Hepatocyte (in vitro differentiated cells): ENCODE measurements around the gene FHIP1B.

ENCODE experiments used
- EZH2phosphoT487 ChIP-seq: fragments of 200-600 bp; sonication (generic); IDR thresholded peaks from one replicate; pipeline ENCODE4 v1.6.1; 2018; ENCODE audit warnings: antibody characterized with exemption, mild to moderate bottlenecking, low read depth, moderate library complexity; ENCODE audit not compliant: unreplicated experiment, severe bottlenecking
- TF ChIP-seq, protein P1 (sequence below): fragments of 200-600 bp; sonication (generic); IDR thresholded peaks from 2 replicates; pipeline ENCODE4 v1.5.1; 2016; ENCODE audit warnings: antibody characterized with exemption, mild to moderate bottlenecking; ENCODE audit not compliant: poor library complexity

DNA sequence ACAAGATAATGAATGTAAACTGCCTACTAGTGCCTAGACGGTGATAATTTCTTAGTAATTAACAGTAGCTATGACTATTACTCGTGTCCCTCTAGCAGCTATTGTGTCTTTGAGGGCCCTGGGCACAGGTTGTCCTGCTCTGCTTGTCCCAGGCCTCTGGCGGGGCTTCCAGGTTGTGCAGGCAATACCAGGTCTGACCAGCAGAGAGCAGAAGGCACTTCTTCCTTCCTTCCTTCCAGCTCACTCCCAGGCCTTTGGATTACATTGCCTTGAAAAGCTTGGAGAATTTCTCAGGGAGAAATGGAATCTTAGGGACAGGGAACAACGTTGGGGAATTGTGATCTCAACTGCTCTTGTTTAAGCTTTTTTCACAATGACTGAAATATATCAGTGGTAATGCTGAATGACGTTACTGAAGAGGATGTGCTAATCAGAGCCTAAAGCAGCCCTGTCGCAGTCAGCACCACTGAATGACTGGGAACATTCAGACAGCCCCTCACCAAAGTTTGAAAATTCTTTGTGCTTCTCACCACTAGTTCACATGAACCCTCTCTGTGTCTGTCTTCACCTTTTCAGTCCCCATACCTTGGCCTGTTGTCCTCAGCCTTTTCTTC lies 16.8 kb upstream of the FHIP1B start:
- TF ChIP-seq, protein P1, sequence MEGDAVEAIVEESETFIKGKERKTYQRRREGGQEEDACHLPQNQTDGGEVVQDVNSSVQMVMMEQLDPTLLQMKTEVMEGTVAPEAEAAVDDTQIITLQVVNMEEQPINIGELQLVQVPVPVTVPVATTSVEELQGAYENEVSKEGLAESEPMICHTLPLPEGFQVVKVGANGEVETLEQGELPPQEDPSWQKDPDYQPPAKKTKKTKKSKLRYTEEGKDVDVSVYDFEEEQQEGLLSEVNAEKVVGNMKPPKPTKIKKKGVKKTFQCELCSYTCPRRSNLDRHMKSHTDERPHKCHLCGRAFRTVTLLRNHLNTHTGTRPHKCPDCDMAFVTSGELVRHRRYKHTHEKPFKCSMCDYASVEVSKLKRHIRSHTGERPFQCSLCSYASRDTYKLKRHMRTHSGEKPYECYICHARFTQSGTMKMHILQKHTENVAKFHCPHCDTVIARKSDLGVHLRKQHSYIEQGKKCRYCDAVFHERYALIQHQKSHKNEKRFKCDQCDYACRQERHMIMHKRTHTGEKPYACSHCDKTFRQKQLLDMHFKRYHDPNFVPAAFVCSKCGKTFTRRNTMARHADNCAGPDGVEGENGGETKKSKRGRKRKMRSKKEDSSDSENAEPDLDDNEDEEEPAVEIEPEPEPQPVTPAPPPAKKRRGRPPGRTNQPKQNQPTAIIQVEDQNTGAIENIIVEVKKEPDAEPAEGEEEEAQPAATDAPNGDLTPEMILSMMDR: peak; percentile 73
- no peak for TF ChIP-seq EZH2phosphoT487
